ENCODE data around the gene COX7B2.

GRCh38 chr4:46931981-46932380, 22.9 kb upstream of the COX7B2 start:
- TF ChIP-seq CTCF (IDR thresholded peaks at IDR 0.05) (no peak), EZH2 (IDR thresholded peaks at IDR 0.05; ENCODE audit: borderline replicate concordance, insufficient read depth, low read depth, low read length, poor library complexity, severe bottlenecking) (no peak)

Measured in B cell (primary cell).